GM19455 (cell line): ENCODE measurements around the gene INPP5B.
"Not testable (repeated sequence)": the region's sequence is repeated elsewhere in the genome, so short reads cannot be mapped to it uniquely, and the experiment has no call there.

Experiments used
- ATAC-seq: cut with Tn5 transposase; IDR thresholded peaks from one replicate; pipeline ENCODE4 v1.9.1; 2021; ENCODE audit not compliant: unreplicated experiment

INPP5B gene

DNA sequence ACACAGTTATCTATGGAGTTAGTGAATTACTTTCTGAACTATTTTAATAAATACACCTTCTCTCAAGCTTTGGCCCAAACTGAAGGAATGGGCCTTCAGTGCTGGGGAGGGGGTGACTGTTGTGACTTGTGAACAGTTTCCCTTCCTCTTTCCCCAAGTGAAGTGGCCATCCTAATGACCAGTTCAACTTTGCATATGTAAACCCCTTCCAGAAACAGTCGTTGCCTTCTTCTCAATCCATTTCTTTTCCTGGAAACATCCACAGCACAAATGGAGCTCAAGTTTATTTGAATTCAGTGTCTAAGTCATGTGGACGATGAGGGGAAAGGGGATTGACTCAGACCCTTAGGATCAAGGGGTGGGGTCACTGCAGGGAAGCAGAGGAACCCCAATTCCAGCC, 1.3 kb upstream of the INPP5B start:
- ATAC-seq = no peak

DNA sequence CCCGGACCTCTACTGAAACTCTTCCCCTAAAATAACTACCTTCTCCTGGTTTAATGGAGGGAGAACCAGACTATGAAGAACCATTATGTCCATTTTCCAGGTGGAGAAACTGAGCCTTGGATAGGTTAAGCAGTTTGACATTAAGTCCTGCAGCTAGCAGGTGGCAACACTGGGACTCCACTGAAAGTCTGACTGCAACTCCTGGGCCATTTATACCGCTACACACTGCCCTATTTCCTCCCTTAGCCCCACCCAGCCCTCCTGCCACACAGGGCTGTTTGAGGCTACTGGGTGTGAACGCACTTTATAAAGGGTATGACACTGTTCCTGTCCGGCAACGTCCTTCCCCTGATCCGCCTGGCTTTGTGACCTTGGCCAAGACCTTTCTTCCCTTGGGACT, 511 bp upstream of the INPP5B start:
- ATAC-seq = no peak

DNA sequence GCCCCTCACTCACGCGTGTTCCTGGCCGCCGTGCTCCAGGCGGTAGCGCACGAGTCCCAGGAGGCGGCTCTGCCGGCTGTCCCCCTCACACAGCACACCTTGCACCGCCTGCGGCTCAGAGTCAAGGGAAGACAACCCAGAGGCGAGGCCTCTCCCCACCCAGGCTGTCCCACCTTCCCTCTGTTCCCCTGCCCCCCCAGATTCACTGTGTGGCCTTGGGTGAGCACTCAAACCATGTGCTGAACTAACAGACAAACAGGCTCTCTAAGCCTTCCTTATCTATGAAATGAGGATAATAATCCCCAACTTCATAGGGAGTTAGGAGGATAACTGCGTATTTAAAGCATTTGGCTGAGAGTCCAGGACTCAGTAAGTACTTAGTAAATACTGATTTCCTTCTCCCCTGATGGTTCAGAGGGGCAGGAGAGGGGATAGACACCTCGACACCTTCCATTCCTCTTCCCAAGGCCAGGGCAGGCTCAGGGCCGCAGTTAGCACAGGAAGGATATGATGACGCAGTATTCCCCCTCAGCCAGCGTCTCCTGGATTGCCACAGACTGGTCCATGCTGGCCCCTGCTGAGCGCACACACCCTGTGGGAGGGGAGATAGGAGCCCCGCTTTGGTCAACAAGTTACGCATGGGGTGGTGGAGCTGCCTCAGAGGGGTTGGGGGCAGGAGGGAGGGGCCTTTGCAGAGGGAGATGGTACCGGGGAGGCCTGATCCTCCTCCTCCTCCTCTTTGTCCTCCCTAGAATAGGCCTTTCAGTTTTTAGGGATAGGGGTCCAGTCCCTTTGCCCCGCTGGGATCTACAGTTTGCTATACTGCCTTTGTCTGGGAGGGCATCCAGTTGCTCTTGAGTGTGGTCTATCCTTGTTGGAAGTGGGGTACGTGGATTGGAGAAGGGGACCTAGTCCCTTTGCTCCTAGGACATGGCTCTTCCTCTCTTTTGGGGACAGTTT, 830 bp downstream of the INPP5B start:
- no peak for ATAC-seq

DNA sequence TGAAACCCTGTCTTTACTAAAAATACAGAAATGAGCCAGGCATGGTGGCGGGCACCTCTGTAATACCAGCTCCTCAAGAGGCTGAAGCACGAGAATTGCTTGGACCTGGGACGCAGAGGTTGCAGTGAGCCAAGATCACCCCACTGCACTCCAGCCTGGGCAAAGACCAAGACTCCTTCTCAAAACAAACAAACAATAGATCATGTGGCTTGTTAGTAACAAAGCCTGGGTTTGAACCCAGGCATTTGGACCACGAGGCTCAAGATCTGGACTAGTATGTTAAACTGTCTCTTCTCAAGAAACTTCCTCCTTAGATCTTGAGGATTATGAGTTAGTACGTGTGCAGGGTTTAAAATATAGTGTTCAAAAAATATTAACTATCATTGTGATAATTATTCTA, 1.6 kb downstream of the INPP5B start:
- ATAC-seq = no peak

DNA sequence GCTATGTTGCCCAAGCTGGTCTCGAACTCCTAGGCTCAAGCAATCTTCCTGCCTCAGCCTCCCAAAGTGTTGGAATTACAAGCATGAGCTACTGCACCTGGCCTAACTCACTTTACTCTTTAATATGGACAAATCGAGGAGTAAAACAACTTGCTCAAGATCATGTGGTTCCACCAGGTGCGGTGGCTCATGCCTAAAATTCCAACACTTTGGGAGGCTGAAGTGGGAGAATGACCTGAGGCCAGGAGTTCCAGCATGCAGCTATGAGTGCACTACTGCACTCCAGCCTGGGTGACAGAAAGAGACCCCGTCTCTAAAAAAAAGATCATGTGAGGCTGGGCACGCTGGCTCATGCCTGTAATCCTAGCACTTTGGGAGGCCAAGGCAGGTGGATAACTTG, 2.0 kb downstream of the INPP5B start:
- ATAC-seq = no peak

DNA sequence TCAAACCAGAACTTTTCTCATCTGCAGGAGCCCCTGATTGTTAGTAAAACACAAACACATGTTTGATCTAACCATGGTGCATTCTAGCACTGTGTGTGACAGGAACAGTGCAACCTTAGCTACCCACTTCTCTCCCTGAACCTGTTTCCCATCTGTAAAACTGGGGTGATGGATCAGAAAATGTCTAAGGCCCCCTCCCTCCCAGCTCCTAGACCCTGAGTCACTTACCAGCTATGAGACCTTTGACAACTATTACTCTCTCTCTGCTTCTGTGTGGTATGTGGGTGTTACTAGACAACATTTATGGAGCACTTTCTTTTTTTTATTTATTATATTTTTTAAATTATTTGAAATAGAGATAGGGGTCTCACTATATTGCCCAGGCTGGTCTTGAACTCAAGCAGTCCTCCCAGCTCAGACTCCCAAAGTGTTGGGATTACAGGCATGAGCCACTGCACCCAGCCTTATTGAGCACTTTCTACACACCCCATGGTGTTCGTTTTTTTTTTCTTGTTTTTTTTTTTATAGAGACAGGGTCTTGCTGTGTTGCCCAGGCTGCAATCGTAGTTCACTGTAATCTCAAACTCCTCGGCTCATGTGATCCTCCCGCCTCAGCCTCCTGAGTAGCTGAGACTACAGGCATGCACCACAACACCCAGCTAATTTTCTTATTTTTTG, 2.6 kb downstream of the INPP5B start:
- no peak for ATAC-seq

DNA sequence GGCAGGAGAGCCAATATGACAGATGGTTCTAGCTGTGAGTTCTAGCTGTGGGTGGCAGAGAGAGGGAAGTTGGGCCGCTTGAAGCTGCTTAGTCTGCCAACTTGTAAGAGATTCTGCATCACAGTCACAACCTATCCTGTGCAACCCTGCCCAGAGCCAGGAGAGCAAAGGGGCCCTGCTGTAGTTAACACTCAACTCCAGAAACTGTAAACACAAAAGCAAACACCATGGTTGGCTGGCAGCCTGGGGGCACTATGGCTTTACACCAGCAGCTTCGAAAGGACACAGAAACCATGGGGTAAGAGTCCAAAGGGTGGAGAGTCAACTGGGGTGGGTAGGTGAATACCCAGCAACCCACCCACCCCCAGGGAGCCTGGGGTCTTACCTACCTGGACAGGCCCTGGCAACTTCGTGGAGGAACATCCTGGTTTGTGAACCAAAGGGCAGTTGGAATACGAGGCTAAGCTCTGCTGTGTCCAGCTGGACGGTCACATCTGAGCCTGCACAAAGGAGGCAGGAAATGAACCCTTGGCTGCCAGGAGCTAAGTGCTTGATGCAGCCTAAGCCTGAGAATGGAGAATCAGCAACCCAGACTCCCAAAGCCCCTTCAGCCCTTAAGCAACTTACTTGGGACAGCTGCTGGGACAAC, 6.4 kb downstream of the INPP5B start:
- ATAC-seq = no peak

DNA sequence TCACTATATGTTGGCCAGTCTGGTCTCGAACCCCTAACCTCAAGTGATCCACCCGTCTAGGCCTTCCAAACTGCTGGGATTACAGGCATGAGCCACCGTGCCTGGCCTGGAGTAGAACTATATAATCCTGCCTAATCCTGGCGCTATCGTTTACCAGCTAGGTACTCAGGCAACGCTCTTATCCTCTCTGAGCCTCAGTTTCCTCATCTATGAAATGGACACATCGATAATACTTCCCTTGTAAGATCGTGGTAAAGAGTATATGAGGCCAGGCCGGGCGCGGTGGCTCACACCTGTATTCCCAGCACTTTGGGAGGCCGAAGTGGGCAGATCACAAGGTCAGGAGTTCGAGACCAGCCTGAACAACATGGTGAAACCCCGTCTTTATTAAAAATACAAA, 10.1 kb downstream of the INPP5B start:
- ATAC-seq = not testable (repeated sequence)

DNA sequence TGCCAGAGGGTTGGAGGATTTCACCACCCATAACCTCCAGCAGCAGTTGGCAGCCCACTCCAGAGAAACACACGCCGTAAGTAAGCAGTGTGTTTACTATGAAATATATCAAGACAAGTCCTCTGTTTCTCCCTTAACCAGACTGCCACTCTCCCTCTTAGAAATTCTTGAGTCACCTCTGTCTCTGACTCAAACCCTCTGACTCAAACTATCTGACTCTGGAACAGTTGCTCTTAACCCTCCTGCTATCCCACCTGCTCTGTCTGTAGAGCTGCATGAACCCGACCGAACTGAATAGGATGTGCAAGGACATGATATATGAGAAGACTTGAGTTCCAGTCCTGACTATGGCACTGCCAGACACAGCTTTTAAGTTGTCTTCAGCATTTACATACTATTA, 14.1 kb downstream of the INPP5B start:
- ATAC-seq = no peak

DNA sequence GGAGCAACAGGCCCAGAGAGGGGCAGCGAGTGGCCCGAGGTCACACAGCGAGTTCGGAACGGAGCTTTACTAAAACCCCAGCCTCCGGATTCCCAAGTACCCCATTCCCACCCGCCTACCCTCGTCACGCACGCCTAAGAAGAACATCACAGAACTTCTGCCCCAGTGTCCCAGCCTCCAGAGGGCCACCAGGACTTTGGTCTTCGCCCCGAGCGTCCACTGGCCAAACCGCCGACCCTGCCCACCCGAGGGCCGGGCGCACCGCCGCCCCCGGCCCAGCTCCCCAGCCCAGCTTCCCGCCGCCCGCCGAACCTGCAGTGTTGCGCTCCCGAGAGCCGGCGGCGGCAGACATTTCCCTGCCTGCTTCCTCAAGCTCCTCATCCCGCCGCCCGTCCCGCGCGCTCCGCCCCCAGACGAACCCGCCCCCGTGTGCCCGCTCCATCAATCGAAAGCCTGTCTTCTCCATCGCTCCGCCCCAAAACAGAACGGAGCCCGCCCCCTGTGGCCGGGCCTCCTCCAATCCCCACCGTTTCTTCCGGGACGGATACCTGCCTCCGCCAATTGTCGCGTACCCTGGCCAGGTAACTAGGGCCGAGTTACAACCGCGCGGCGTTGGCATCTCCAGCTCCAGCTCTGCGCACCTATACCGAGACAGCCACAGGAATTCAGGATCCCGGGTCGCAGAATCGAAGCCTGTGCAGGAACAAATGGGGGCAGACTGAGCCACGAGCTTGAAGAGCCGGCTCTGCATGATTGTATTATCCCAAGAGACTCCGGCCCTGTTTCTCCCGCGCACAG, 15.3 kb downstream of the INPP5B start:
- ATAC-seq = peak; percentile 86

DNA sequence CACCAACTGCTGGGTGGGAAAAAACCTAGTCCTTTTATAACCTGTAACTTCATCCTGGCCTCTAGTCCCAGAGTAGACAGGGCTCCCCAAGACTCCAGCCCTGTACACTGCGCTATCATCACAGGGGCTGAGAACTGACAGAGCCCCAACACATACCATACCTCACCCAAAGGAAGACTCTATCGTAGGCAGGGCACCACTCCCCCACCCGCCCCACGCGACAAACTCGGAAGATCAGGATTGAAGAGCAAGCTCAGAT, 15.8 kb downstream of the INPP5B start:
- ATAC-seq = peak; percentile 10

DNA sequence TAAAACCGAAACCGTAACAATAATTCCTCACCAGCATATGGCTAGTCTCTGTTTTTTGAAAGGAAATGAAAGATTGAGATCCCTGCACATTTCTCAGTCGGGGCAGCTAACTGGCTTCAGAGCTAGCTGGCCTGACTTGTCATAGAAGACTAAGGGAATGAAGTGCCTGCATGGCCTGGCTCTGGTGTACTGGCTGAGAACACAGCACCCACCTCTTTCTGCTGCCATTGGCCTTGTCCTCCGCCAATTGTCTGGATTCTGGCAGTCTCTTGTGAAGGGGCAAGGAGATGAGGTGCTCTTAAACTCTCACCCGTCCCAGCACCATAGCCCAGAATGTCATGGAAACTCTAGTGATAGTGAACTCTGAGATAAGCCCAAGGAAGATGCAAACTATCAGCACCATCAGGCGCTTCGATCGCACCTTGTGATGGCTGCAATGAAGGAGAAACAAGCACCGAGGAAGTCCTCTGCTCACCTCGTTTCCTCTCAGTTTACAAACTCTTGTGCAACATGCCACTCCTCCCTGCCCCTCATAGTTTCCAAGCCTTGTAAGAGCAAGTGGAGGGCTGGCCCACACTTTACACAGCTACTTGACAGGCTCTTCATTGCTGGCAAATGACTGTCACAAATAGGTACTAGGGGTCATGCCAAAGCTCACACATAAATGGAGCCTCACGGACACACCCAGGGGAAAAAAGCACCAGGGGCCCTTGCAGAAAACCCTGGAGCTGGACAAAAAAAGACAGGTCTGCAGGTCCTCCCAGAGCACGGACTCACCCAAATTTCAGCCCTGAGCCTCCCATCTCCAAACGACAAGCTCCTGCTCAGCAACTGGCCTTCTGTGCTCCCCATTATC, 16.4 kb downstream of the INPP5B start:
- ATAC-seq = no peak

DNA sequence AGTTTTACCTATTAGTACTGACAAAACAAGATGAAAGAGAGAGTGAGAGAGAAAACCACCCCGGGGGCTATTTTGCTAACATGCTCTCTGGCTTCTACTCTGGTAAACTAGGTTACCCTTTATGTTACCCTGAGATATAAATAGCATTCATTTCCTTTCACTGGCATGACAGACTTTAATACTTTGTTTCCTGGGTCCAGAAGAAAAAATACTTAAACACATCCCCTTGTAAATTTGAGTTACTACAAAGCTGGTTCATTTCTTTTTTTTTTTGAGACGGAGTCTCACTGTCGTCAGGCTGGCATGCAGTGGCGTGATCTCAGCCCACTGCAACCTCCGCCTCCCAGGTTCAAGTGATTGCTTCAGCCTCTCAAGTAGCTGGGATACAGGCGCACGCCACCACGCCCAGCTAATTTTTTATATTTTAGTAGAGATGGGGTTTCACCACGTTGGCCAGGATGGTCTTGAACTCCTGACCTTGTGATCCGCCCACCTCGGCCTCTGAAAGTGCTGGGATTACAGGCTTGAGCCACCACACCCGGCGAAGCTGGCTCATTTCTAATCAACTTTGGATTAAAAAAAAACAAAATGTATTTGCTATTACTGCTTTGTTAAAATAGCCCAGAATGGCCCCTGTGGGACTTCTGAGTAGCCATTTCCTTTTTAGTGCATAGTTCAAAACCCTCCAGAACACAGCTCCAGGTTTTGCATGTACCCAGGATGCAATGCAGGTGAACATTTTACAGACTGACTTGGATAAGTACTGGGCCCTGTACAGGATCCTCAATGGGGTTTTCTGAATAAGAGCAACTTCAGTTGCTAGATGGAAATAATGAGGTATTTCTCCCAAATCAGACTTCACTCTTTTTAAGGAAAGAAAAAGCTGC, 20.6 kb downstream of the INPP5B start:
- ATAC-seq = no peak

DNA sequence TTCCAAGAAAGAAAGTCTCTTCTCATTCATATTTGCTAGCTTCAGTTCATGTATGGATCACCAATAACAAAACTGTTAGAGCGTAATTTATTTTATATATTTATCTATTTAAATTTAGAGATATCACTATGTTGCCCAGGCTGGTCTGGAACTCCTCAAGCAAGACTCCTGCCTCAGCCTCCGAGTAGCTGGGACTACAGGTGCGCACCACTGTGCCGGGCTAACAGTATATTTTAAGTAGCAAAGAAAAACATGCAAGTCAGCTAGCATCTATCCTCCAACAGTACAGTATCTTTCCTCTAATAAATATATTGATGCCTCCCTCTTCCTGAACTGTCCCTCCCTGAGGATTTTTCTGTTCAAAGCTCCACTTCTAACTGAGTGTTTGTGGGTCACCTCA, 21.5 kb downstream of the INPP5B start:
- ATAC-seq = no peak

DNA sequence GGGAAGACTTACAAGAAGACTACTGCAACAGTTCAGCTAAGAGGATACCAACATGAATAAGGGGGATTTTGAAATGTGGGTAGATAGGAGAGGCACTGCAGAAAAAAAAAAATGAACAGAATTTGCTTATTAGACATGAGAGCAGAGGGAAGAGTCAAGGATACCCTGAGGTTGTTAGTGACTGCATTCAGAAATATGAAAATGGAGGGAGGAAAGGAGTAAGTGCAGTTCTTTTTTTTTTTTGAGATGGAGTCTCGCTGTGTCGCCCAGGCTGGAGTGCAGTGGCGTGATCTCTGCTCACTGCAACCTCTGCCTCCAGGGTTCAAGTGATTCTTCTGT, 23.3 kb downstream of the INPP5B start:
- no peak for ATAC-seq

DNA sequence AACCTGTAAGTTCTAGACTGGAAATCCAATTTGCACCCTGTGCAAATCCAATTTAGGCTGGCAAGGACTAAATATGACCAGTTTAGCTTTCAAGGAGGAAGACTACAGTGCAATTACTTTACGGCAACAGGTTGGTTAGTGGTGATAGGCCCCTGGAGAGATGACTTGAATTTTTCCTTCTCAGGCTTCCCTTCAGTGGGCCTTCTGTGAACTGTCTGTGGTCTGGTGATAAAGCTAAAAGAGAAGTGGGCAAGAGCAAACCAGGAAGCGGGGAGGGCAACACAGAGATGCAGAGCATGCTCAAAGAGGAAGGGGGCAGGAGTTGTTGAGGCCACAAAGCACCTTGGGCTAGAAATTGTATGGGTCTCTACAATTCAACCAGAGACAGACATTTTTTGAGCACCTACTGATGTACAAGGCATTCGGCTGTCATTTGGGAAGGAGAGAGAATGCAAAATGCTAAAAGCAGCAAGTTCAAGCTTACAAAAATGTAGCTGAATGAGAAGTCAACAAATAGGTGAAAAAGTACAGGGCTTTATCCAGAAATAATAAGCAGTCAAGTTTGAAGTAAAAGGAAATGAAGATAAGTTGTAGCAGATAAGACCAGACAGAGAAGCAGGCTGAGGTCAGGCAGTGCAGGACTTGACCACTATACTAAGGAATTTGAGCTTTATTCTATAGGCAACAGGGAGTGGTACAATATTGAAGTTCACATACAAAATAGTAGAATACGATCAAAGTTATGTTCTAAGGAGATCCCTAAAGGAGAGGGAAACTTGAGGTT, 23.9 kb downstream of the INPP5B start:
- ATAC-seq = no peak

DNA sequence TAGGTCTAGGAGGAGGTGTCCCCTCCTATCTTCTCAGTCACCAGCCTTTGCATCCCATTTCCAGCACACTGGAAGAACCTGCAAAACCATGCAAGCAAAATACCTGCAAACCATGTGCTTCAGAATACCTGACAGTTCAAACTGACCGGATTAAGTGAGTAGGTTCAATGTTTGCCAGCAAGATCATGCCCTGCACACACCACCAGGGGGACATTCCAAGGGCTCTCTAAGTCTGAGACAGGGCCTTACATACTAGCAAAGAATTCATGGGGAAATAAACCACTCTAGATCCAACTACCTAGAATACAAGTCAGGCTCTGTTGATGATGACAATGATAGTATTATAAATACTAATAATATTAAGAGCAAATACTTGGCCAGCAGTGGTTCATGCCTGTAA, 27.6 kb downstream of the INPP5B start:
- ATAC-seq = no peak

DNA sequence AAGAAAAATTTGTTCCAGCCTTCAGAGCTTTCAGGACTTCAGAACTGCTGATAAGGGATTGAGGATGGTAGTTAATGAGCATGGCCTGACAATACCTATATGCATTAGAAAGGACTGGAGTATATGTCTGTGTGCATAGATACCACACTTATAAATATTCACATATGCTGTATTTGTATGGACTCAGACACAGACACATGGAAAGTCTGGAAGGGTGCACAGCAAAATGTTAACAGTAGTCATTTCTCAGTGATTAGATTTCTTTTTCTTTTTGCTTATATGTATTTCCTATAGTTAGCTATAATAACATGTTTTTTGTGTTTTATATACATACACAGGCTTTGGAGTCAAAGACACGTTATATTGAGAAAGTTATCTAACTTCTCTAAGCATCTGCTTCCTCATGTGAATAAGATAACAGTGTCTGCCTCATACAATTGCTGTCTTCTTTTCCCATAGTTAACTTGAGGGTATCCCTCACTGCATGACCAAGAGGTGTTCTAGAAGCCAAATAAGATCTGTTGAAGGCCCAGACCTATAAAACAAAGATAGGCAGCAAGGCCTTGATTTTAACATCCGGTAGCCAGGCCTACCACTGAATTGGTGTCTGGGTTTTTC, 31.3 kb downstream of the INPP5B start:
- no peak for ATAC-seq
